HCT116 (cell line): ENCODE results near the gene PITPNC1. TPM values are rescaled to one million over a fixed set of nuclear protein-coding genes. Genes with fewer than 3 reads are reported as not detected.

Experiments used
- ATAC-seq: fragments of 200-7000 bp; cut with Tn5 transposase; 2 replicates; pipeline ENCODE4 v1.9.1; 2020; ENCODE audit warnings: mild to moderate bottlenecking, moderate library complexity
- BruUV-seq: library from RNA; stranded (reverse); fragments of 400-500 nt; replicated peaks from 2 replicates; lab custom pipeline; 2021; lab: Mats Ljungman, UMichigan
- CTCF ChIA-PET: fragments of 300-600 bp; sonication (Branson Sonifier 250); formaldehyde crosslinking; loops from one replicate; lab custom pipeline; 2021; ENCODE audit warnings: antibody characterized with exemption; lab: Charles Lee
- POLR2A ChIA-PET: fragments of 300-600, 350-600 bp; sonication (Branson Sonifier 250); formaldehyde crosslinking; loops from one replicate; lab custom pipeline; 2021; ENCODE audit warnings: antibody characterized with exemption; lab: Charles Lee
- RAD21 ChIA-PET, 2 experiments: fragments of 300-600 bp; sonication (Branson Sonifier 250); formaldehyde crosslinking; loops; one replicate each; lab custom pipeline; 2023; ENCODE audit warnings: low total read pairs in 2 of 2; ENCODE audit not compliant: uncharacterized antibody in 2 of 2, unreplicated experiment in 2 of 2, low non-redundant PET in 1 of 2; lab: Charles Lee
- DNase-seq: peaks from one replicate; pipeline ENCODE4 v3.0.0-alpha.2; 2010; ENCODE audit warnings: low read depth, low spot score
- H2AFZ ChIP-seq: fragments of 200-600 bp; shearing (Covaris generic), sonication (generic); 2 replicates; pipeline ENCODE4 v1.6.1; 2017; ENCODE audit warnings: low read depth, mixed run types, mixed read lengths, antibody characterized with exemption, low read length; ENCODE audit not compliant: poor library complexity, severe bottlenecking
- H3K27ac ChIP-seq: 2 replicates; pipeline ENCODE4 v1.5.1; 2012; ENCODE audit warnings: low read depth, low read length
- H3K27me3 ChIP-seq: fragments of 200-600 bp; sonication (generic); 2 replicates; pipeline ENCODE4 v1.6.1; 2016; ENCODE audit warnings: mixed run types, low read length, mixed read lengths; ENCODE audit not compliant: insufficient read depth
- H3K36me3 ChIP-seq, 2 experiments: fragments of 200-500 bp in 1 of 2; fragments of 200-600 bp in 1 of 2; sonication (Bioruptor generic) in 1 of 2; sonication (generic) in 1 of 2; 2 replicates each; pipeline versions ENCODE4 v1.5.1 to v1.6.1; 2014 to 2016; ENCODE audit warnings: low read length in 2 of 2, inconsistent platforms in 1 of 2, mixed read lengths in 1 of 2, mixed run types in 1 of 2; ENCODE audit not compliant: insufficient read depth in 2 of 2, control insufficient read depth in 1 of 2
- H3K4me1 ChIP-seq, 2 experiments: fragments of 200-600 bp in 1 of 2; sonication (generic) in 1 of 2; 2 replicates each; pipeline versions ENCODE4 v1.5.1 to v1.6.1; 2012 to 2017; ENCODE audit warnings: low read length in 2 of 2, inconsistent platforms in 1 of 2, mild to moderate bottlenecking in 1 of 2, mixed read lengths in 1 of 2, mixed run types in 1 of 2, moderate library complexity in 1 of 2; ENCODE audit not compliant: insufficient read depth in 2 of 2, control insufficient read depth in 1 of 2
- H3K4me2 ChIP-seq: fragments of 200-600 bp; sonication (generic); 2 replicates; pipeline ENCODE4 v1.6.1; 2017; ENCODE audit warnings: mixed run types, low read length, mixed read lengths
- H3K4me3 ChIP-seq, 2 experiments: fragments of 200-600 bp in 1 of 2; sonication (generic) in 1 of 2; replicated peaks in 1 of 2; 2 replicates each; pipeline ENCODE4 v1.5.1; 2011 to 2016; ENCODE audit warnings: low read length in 2 of 2, control low read depth in 1 of 2, low read depth in 1 of 2, mild to moderate bottlenecking in 1 of 2, mixed read lengths in 1 of 2, mixed run types in 1 of 2
- H3K79me2 ChIP-seq: fragments of 200-600 bp; sonication (generic); 2 replicates; pipeline ENCODE4 v1.6.1; 2017; ENCODE audit warnings: mild to moderate bottlenecking, mixed run types, low read length, moderate library complexity, mixed read lengths; ENCODE audit not compliant: insufficient read depth
- H3K9ac ChIP-seq: fragments of 200-600 bp; sonication (generic); 2 replicates; pipeline ENCODE4 v1.6.1; 2016; ENCODE audit warnings: low read length, mixed read lengths
- H3K9me2 ChIP-seq: fragments of 200-600 bp; sonication (generic), shearing (Covaris generic); 2 replicates; pipeline ENCODE4 v1.6.1; 2017; ENCODE audit warnings: mixed run types, mild to moderate bottlenecking, moderate library complexity; ENCODE audit not compliant: insufficient read depth
- H3K9me3 ChIP-seq, 2 experiments: fragments of 200-500 bp in 1 of 2; fragments of 200-600 bp in 1 of 2; sonication (Bioruptor generic) in 1 of 2; sonication (generic) in 1 of 2; 2 replicates each; pipeline ENCODE4 v1.6.1; 2014 to 2017; ENCODE audit warnings: low read length in 2 of 2, mixed read lengths in 2 of 2, inconsistent platforms in 1 of 2, low read depth in 1 of 2, mild to moderate bottlenecking in 1 of 2, mixed run types in 1 of 2, moderate library complexity in 1 of 2; ENCODE audit not compliant: control insufficient read depth in 1 of 2, insufficient read depth in 1 of 2
- H4K20me1 ChIP-seq: fragments of 200-600 bp; sonication (generic), shearing (Covaris generic); 2 replicates; pipeline ENCODE4 v1.6.1; 2017; ENCODE audit warnings: mixed run types, mild to moderate bottlenecking, moderate library complexity; ENCODE audit not compliant: insufficient read depth
- EGR1 ChIP-seq: IDR thresholded peaks from 2 replicates; pipeline ENCODE4 v1.6.1; 2012; ENCODE audit warnings: low read depth
- FOSL1 ChIP-seq: IDR thresholded peaks from 2 replicates; pipeline ENCODE4 v1.6.1; 2012; ENCODE audit warnings: low read depth
- POLR2A ChIP-seq: IDR thresholded peaks from 2 replicates; pipeline ENCODE4 v1.7.0; 2011; ENCODE audit warnings: borderline replicate concordance; ENCODE audit not compliant: insufficient read depth, insufficient read length; ENCODE audit errors: extremely low read depth
- RAD21 ChIP-seq: IDR thresholded peaks from 2 replicates; pipeline ENCODE4 v1.6.1; 2012; ENCODE audit warnings: low read depth, mild to moderate bottlenecking
- SIN3A ChIP-seq: IDR thresholded peaks from 2 replicates; pipeline ENCODE4 v1.6.1; 2012; ENCODE audit warnings: low read depth
- SRF ChIP-seq: IDR thresholded peaks from 2 replicates; pipeline ENCODE4 v1.6.1; 2012; ENCODE audit warnings: low read depth
- YY1 ChIP-seq: IDR thresholded peaks from 2 replicates; pipeline ENCODE4 v1.6.1; 2011; ENCODE audit warnings: low read length, low read depth, moderate library complexity, mild to moderate bottlenecking; ENCODE audit not compliant: insufficient replicate concordance; ENCODE audit errors: extremely low read depth
- ZFX ChIP-seq: fragments of 450-650 bp; IDR thresholded peaks from 2 replicates; pipeline ENCODE4 v1.6.1; 2017
- ZNF274 ChIP-seq: fragments of 200-500 bp; sonication (Bioruptor generic); IDR thresholded peaks from 2 replicates; pipeline ENCODE4 v1.6.1; 2014; ENCODE audit warnings: mild to moderate bottlenecking, low read depth, low read length, inconsistent platforms
- intact Hi-C: fragments of 100-400 bp; cut with micrococcal nuclease; formaldehyde crosslinking; loops from 2 replicates; pipeline ENCODE4 v1.10.0; 2022
- total RNA-seq: library from RNA; stranded (reverse); gene quantifications from one replicate; pipeline ENCODE4 v1.2.1, GENCODE V29; 2021; ENCODE audit not compliant: unreplicated experiment
- TF ChIP-seq, protein P1 (sequence below), 3 experiments: fragments of 200-600 bp in 1 of 3; sonication (generic) in 1 of 3; IDR thresholded peaks in 2 of 3; conservative IDR thresholded peaks in 1 of 3; 2 replicates each; pipeline ENCODE4 v1.5.1; 2012 to 2017; ENCODE audit warnings: low read depth in 2 of 3, low read length in 2 of 3, antibody characterized with exemption in 1 of 3, borderline replicate concordance in 1 of 3, control low read depth in 1 of 3, mild to moderate bottlenecking in 1 of 3, mixed read lengths in 1 of 3, mixed run types in 1 of 3, moderate library complexity in 1 of 3; ENCODE audit not compliant: insufficient read depth in 1 of 3
- TF ChIP-seq, protein P2 (sequence below): IDR thresholded peaks from 2 replicates; pipeline ENCODE4 v1.6.1; 2012
- TF ChIP-seq, protein P3 (sequence below): IDR thresholded peaks from 2 replicates; pipeline ENCODE4 v1.6.1; 2012; ENCODE audit warnings: low read depth

Gene PITPNC1
- total RNA-seq, 1 experiment from 2014 or later, result 41.9 TPM

DNA sequence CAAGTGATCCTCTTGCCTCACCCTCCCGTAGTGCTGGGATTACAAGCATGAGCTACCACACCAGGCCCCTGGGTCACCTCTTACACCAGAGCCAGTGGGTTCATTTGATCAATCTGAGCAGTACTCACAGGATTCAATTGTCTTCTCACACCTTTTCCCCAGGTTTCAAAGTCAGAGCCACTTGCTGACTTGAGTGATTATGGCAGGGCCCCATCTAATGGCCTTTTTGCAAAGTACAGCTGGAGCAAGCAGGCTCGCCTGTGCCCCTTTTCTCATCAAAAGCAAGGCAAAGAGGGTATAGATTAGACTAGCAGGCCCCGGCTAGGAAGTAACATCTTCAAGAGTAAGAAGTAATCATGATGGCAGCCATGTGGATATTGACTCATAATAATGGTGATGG lies 225.9 kb downstream of the PITPNC1 start:
- Histone ChIP-seq H3K9me2 (no peaks in the 10 kb centered on the region), H3K79me2 (no peaks in the 10 kb centered on the region), H3K9me3 (no peaks in the 10 kb centered on the region), H3K27ac (no peak overlapping the region), H3K4me3 (no peak overlapping the region), H3K9ac (no peak overlapping the region), H4K20me1 (no peaks in the 10 kb centered on the region), H3K4me1 (no peaks in the 10 kb centered on the region; a peak in 2 of 4 replicates), H3K36me3 (no peaks in the 10 kb centered on the region), H3K4me2 (no peak overlapping the region), H2AFZ (no peak overlapping the region), H3K27me3 (no peaks in the 10 kb centered on the region)
- RAD21 ChIA-PET, result interaction anchor here (0.8 to 1.4 kb wide), 3 partner anchors 216 to 228 kb away, joined by 3 to 7 read pairs (median 3); no protein-coding TSS in a partner anchor
- intact Hi-C loops, result loop anchor here (1.0 to 2.0 kb wide), 3 partner anchors 128 to 229 kb away; no protein-coding TSS in a partner anchor
- peak; percentile 56 for DNase-seq
- CTCF ChIA-PET, result interaction anchor here (0.9 to 3.3 kb wide), 6 partner anchors 76 to 243 kb away, joined by 3 to 41 read pairs (median 7); no protein-coding TSS in a partner anchor
- no peak for TF ChIP-seq SRF
- no peak for TF ChIP-seq FOSL1
- TF ChIP-seq, protein P1, sequence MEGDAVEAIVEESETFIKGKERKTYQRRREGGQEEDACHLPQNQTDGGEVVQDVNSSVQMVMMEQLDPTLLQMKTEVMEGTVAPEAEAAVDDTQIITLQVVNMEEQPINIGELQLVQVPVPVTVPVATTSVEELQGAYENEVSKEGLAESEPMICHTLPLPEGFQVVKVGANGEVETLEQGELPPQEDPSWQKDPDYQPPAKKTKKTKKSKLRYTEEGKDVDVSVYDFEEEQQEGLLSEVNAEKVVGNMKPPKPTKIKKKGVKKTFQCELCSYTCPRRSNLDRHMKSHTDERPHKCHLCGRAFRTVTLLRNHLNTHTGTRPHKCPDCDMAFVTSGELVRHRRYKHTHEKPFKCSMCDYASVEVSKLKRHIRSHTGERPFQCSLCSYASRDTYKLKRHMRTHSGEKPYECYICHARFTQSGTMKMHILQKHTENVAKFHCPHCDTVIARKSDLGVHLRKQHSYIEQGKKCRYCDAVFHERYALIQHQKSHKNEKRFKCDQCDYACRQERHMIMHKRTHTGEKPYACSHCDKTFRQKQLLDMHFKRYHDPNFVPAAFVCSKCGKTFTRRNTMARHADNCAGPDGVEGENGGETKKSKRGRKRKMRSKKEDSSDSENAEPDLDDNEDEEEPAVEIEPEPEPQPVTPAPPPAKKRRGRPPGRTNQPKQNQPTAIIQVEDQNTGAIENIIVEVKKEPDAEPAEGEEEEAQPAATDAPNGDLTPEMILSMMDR (IDR thresholded peaks at IDR 0.05 in 2 of 3, conservative IDR thresholded peaks at IDR 0.05 in 1 of 3; ENCODE audit: borderline replicate concordance in 1 of 3, insufficient read depth in 1 of 3, low read depth in 2 of 3, low read length in 2 of 3), result peak; percentile 77 to 94 (median 83)
- no peak for TF ChIP-seq ZNF274
- no peak for TF ChIP-seq SIN3A
- TF ChIP-seq EGR1, result no peak
- TF ChIP-seq, protein P2, sequence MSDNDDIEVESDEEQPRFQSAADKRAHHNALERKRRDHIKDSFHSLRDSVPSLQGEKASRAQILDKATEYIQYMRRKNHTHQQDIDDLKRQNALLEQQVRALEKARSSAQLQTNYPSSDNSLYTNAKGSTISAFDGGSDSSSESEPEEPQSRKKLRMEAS, result no peak
- peak; percentile 19 for TF ChIP-seq YY1
- TF ChIP-seq RAD21, result peak; percentile 97
- TF ChIP-seq POLR2A, result no peak
- TF ChIP-seq ZFX, result no peak
- TF ChIP-seq, protein P3, sequence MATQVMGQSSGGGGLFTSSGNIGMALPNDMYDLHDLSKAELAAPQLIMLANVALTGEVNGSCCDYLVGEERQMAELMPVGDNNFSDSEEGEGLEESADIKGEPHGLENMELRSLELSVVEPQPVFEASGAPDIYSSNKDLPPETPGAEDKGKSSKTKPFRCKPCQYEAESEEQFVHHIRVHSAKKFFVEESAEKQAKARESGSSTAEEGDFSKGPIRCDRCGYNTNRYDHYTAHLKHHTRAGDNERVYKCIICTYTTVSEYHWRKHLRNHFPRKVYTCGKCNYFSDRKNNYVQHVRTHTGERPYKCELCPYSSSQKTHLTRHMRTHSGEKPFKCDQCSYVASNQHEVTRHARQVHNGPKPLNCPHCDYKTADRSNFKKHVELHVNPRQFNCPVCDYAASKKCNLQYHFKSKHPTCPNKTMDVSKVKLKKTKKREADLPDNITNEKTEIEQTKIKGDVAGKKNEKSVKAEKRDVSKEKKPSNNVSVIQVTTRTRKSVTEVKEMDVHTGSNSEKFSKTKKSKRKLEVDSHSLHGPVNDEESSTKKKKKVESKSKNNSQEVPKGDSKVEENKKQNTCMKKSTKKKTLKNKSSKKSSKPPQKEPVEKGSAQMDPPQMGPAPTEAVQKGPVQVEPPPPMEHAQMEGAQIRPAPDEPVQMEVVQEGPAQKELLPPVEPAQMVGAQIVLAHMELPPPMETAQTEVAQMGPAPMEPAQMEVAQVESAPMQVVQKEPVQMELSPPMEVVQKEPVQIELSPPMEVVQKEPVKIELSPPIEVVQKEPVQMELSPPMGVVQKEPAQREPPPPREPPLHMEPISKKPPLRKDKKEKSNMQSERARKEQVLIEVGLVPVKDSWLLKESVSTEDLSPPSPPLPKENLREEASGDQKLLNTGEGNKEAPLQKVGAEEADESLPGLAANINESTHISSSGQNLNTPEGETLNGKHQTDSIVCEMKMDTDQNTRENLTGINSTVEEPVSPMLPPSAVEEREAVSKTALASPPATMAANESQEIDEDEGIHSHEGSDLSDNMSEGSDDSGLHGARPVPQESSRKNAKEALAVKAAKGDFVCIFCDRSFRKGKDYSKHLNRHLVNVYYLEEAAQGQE, result no peak
- ATAC-seq, result peak; percentile 93
- POLR2A ChIA-PET, result no interaction called here
- BruUV-seq, result no TSS peak
